Mucosa of descending colon (tissue), 3 donors: ENCODE results near the gene ZNF385D. TPM values are rescaled to one million over a fixed set of nuclear protein-coding genes. Genes with fewer than 3 reads are reported as not detected.

Experiments
- ATAC-seq: fragments of 200-7000 bp; cut with Tn5 transposase; one replicate; pipeline ENCODE4 v1.9.1; 2020; ENCODE audit warnings: mild to moderate bottlenecking, moderate library complexity
- DNase-seq, 3 donors: peaks; one replicate each; pipeline ENCODE4 v3.0.0-alpha.2; 2020
- H3K36me3 ChIP-seq: fragments of 200-600 bp; one replicate; pipeline ENCODE4 v1.8.0; 2021; ENCODE audit warnings: low read depth, mild to moderate bottlenecking
- H3K4me1 ChIP-seq: fragments of 200-600 bp; one replicate; pipeline ENCODE4 v1.8.0; 2021; ENCODE audit warnings: low read depth, mild to moderate bottlenecking
- H3K4me3 ChIP-seq: fragments of 200-600 bp; one replicate; pipeline ENCODE4 v1.8.0; 2021; ENCODE audit warnings: mild to moderate bottlenecking
- H3K9me3 ChIP-seq: fragments of 200-600 bp; one replicate; pipeline ENCODE4 v1.8.0; 2021; ENCODE audit warnings: mild to moderate bottlenecking
- intact Hi-C, 2 donors: fragments of 100-400 bp; cut with DNase I in 1 of 2; cut with micrococcal nuclease in 1 of 2; formaldehyde crosslinking; loops; one replicate each; pipeline versions ENCODE4 v1.11.0 to v1.11.1; 2022; cut with DNase I, micrococcal nuclease
- total RNA-seq, 3 donors: library from RNA; stranded (reverse); fragmentation: NEBNext Ultra II Directional in 2 of 3; extraction: Animal tissue kit (Norgen Biotek cat#: 25700) in 2 of 3; gene quantifications; one replicate each; pipeline versions ENCODE4 v1.2.1 to v1.2.4, GENCODE V29; 2021 to 2023
- TF ChIP-seq, protein P1 (sequence below): fragments of 200-600 bp; IDR thresholded peaks from one replicate; pipeline ENCODE4 v1.8.0; 2022; ENCODE audit warnings: antibody characterized with exemption, mild to moderate bottlenecking
- donor health status: DM: no; HTN: no; CAD: no; lungs with moderate emphysema.
- donor health status: DM: no; HTN: no; CAD: no.
- donor health status: DM: no; HTN: yes; CAD: no.

ZNF385D gene
- total RNA-seq, 3 donors from 2014 or later: 1.9 to 3.1 (median 2.8) TPM

DNA sequence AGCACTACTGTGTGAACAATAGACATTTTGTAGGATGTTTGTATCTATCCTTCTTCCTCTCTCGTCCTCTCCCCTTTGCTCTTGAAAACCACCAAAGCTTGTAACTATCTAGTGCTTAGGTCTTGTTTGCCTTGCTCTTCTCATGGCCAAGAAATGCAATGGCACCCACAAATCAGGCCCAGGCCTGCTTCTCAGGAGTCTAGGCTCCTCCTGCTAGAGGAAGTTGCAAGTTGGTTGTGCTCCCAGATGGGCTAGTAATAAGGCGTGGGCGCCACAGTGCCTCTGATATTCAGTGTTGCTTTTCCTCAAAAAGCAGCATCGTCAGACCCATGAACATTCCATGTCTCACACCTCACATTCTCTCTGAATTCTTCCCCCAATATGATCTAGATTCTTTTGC lies 28.7 kb downstream of the ZNF385D start:
- no peak for ATAC-seq
- TF ChIP-seq, protein P1, sequence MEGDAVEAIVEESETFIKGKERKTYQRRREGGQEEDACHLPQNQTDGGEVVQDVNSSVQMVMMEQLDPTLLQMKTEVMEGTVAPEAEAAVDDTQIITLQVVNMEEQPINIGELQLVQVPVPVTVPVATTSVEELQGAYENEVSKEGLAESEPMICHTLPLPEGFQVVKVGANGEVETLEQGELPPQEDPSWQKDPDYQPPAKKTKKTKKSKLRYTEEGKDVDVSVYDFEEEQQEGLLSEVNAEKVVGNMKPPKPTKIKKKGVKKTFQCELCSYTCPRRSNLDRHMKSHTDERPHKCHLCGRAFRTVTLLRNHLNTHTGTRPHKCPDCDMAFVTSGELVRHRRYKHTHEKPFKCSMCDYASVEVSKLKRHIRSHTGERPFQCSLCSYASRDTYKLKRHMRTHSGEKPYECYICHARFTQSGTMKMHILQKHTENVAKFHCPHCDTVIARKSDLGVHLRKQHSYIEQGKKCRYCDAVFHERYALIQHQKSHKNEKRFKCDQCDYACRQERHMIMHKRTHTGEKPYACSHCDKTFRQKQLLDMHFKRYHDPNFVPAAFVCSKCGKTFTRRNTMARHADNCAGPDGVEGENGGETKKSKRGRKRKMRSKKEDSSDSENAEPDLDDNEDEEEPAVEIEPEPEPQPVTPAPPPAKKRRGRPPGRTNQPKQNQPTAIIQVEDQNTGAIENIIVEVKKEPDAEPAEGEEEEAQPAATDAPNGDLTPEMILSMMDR: no peak
- H3K9me3 ChIP-seq: peaks cover 47% of the 10 kb centered on the region
- H3K4me3 ChIP-seq: no peak overlapping the region
- no peak for DNase-seq
- no peaks in the 10 kb centered on the region for H3K36me3 ChIP-seq
- intact Hi-C loops: no loop called here
- H3K4me1 ChIP-seq: no peaks in the 10 kb centered on the region

- intact Hi-C loops: no loop called here
- ATAC-seq (no peak), DNase-seq (no peak)
- TF ChIP-seq, protein P1: no peak
- H3K9me3 ChIP-seq: peaks cover 47% of the 10 kb centered on the region
- H3K36me3 ChIP-seq: no peaks in the 10 kb centered on the region
- H3K4me1 ChIP-seq: no peaks in the 10 kb centered on the region
- H3K4me3 ChIP-seq: no peak overlapping the region
Observed at GRCh38 chr3:21718943-21719591, 31.9 kb downstream of the ZNF385D start.

DNA sequence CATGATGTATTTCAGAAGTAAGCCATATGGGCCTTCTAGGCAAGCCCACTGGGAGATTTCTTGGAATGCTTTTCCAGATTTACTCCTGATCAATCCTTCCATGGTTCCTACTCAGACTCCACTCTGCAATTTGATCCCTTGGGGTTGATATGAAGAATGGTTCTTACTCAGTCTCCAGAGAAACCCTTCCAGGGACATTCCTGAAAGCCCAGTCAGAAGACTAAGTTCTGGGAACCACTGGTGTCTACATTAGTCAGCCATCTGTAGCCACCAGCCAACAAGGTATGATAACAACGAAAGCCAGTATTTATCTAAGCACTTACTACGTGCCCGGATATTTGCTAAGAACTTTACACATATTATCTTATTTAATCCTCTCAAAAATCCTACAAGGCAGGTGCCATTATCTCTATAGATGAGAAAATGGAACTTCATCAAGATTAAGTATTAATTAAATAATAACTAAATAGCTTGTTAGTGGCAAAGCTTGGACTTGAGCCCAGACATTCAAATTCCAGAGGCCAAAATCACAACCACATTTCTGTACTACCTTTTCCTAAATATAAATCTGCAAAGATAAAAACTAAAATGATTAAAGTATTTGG lies 32.7 kb downstream of the ZNF385D start:
- H3K4me3 ChIP-seq: no peak overlapping the region
- H3K36me3 ChIP-seq: no peaks in the 10 kb centered on the region
- intact Hi-C loops: no loop called here
- H3K9me3 ChIP-seq: peaks cover 39% of the 10 kb centered on the region
- no peaks in the 10 kb centered on the region for H3K4me1 ChIP-seq
- TF ChIP-seq, protein P1: no peak
- DNase-seq (no peak), ATAC-seq (no peak)

GRCh38 chr3:21715662-21716061 lies 35.3 kb downstream of the ZNF385D start:
- no peaks in the 10 kb centered on the region for H3K4me1 ChIP-seq
- no peaks in the 10 kb centered on the region for H3K36me3 ChIP-seq
- DNase-seq: no peak
- no peak overlapping the region for H3K4me3 ChIP-seq
- ATAC-seq: no peak
- TF ChIP-seq, protein P1: no peak
- intact Hi-C loops: no loop called here
- H3K9me3 ChIP-seq: peaks cover 34% of the 10 kb centered on the region

- intact Hi-C loops: no loop called here
- ATAC-seq: no peak
- no peaks in the 10 kb centered on the region for H3K4me1 ChIP-seq
- TF ChIP-seq, protein P1: no peak
- no peaks in the 10 kb centered on the region for H3K36me3 ChIP-seq
- H3K9me3 ChIP-seq: peaks cover 10% of the 10 kb centered on the region
- DNase-seq: no peak
- H3K4me3 ChIP-seq: no peak overlapping the region
Observed at GRCh38 chr3:21705769-21706168, 45.2 kb downstream of the ZNF385D start.
